Parathyroid adenoma (tissue), 2 donors: ENCODE results near the gene SPPL3.
"Not testable (repeated sequence)": the region's sequence is repeated elsewhere in the genome, so short reads cannot be mapped to it uniquely, and the experiment has no call there.

Experiments used
- H2AFZ ChIP-seq: fragments of 300-600 bp; sonication (generic); one replicate; pipeline ENCODE4 v1.7.0; 2017; ENCODE audit warnings: antibody characterized with exemption, mild to moderate bottlenecking
- H3K27ac ChIP-seq: fragments of 300-600 bp; sonication (generic); one replicate; pipeline ENCODE4 v1.7.0; 2017
- H3K27me3 ChIP-seq: fragments of 300-600 bp; sonication (generic); one replicate; pipeline ENCODE4 v1.7.0; 2017; ENCODE audit warnings: low read length; ENCODE audit not compliant: control insufficient read depth, insufficient read depth
- H3K36me3 ChIP-seq: fragments of 300-600 bp; sonication (generic); one replicate; pipeline ENCODE4 v1.7.0; 2017; ENCODE audit warnings: low read length; ENCODE audit not compliant: control insufficient read depth, insufficient read depth
- H3K4me1 ChIP-seq: fragments of 300-600 bp; sonication (generic); one replicate; pipeline ENCODE4 v1.7.0; 2017; ENCODE audit warnings: control low read depth
- H3K4me2 ChIP-seq: fragments of 300-600 bp; sonication (generic); one replicate; pipeline ENCODE4 v1.7.0; 2017; ENCODE audit warnings: low read length
- H3K4me3 ChIP-seq: fragments of 300-600 bp; sonication (generic); one replicate; pipeline ENCODE4 v1.7.0; 2017; ENCODE audit warnings: low read depth, low read length
- H3K79me2 ChIP-seq: fragments of 300-600 bp; sonication (generic); one replicate; pipeline ENCODE4 v1.7.0; 2017; ENCODE audit warnings: control low read depth
- H3K9ac ChIP-seq: fragments of 300-600 bp; sonication (generic); one replicate; pipeline ENCODE4 v1.7.0; 2017; ENCODE audit warnings: mild to moderate bottlenecking
- H3K9me3 ChIP-seq: fragments of 300-600 bp; sonication (generic); one replicate; pipeline ENCODE4 v1.7.0; 2017; ENCODE audit warnings: low read length; ENCODE audit not compliant: control insufficient read depth
- CTCF ChIP-seq: fragments of 300-600 bp; sonication (generic); IDR thresholded peaks from one replicate; pipeline ENCODE4 v1.7.0; 2017; ENCODE audit warnings: antibody characterized with exemption, mild to moderate bottlenecking
- donor health status: primary hyperparathyroidism.

SPPL3 gene

GRCh38 chr12:120844297-120844696 is 59.9 kb downstream of the SPPL3 start:
- Histone ChIP-seq H3K4me2 (no peak overlapping the region), H3K27ac (no peak overlapping the region), H3K4me1 (peaks cover 28% of the 10 kb centered on the region), H3K9me3 (no peaks in the 10 kb centered on the region), H3K4me3 (no peak overlapping the region), H3K36me3 (no peaks in the 10 kb centered on the region), H3K27me3 (no peaks in the 10 kb centered on the region), H2AFZ (no peak overlapping the region), H3K9ac (no peak overlapping the region), H3K79me2 (peaks cover 65% of the 10 kb centered on the region)
- no peak for TF ChIP-seq CTCF

DNA sequence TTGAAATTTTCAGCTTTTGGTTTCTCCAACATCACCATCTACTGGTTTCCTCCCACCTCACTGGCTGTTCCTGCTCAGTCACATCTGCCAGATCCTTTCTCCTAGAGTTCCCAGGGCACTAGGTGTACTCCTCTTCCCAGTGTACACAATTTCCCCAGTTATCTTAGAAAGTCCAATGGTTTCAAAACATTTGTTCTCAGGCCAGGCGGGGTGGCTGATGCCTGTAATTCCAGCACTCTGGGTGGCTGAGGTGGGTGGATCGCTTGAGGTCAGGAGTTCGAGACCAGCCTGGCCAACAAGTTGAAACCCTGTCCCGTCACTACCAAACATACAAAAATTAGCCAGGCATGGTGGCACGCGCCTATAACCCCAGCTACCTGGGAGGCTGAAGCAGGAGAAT is 60.7 kb downstream of the SPPL3 start:
- no peak overlapping the region for H3K4me2 ChIP-seq
- H3K4me3 ChIP-seq: no peak overlapping the region
- H2AFZ ChIP-seq: no peak overlapping the region
- no peaks in the 10 kb centered on the region for H3K36me3 ChIP-seq
- no peak overlapping the region for H3K27ac ChIP-seq
- H3K9ac ChIP-seq: no peak overlapping the region
- peaks cover 28% of the 10 kb centered on the region for H3K4me1 ChIP-seq
- TF ChIP-seq CTCF: no peak
- H3K27me3 ChIP-seq: no peaks in the 10 kb centered on the region
- peaks cover 61% of the 10 kb centered on the region for H3K79me2 ChIP-seq
- no peaks in the 10 kb centered on the region for H3K9me3 ChIP-seq

- Histone ChIP-seq H3K9ac (no peak overlapping the region), H3K9me3 (no peaks in the 10 kb centered on the region), H3K4me3 (no peak overlapping the region), H3K36me3 (no peaks in the 10 kb centered on the region), H3K79me2 (peaks cover 62% of the 10 kb centered on the region), H3K4me2 (no peak overlapping the region), H2AFZ (no peak overlapping the region), H3K4me1 (peaks cover 22% of the 10 kb centered on the region), H3K27me3 (no peaks in the 10 kb centered on the region), H3K27ac (no peak overlapping the region)
- TF ChIP-seq CTCF: no peak
Measured at GRCh38 chr12:120842595-120842994, 61.6 kb downstream of the SPPL3 start.

DNA sequence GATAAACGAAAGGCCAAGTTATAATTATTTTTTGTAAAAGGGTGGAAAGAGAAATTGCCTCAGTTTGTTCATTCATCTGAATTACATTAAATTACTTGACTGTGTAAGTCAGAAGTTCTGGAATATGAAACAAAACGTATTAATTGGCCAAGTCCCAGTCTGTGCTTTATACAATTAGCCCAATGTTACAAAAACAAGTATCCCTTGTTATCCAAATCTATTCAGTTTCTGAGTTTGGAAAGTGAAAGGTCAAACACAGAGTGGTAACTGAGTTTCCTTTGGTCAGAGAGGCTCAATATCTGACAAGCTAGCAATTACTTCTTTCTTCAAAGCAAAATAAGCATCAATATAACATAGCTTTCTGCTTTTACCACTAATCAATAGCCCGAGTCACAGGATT is 62.6 kb downstream of the SPPL3 start:
- Histone ChIP-seq H3K27me3 (no peaks in the 10 kb centered on the region), H2AFZ (no peak overlapping the region), H3K9me3 (no peaks in the 10 kb centered on the region), H3K4me2 (no peak overlapping the region), H3K9ac (no peak overlapping the region), H3K79me2 (peaks cover 59% of the 10 kb centered on the region), H3K36me3 (no peaks in the 10 kb centered on the region), H3K27ac (no peak overlapping the region), H3K4me1 (peaks cover 17% of the 10 kb centered on the region), H3K4me3 (no peak overlapping the region)
- no peak for TF ChIP-seq CTCF

- Histone ChIP-seq H3K4me2 (no peak overlapping the region), H3K9me3 (no peaks in the 10 kb centered on the region), H3K4me1 (peaks cover 18% of the 10 kb centered on the region), H2AFZ (no peak overlapping the region), H3K4me3 (no peak overlapping the region), H3K27me3 (no peaks in the 10 kb centered on the region), H3K9ac (no peak overlapping the region), H3K79me2 (peaks cover 50% of the 10 kb centered on the region), H3K27ac (no peak overlapping the region), H3K36me3 (no peaks in the 10 kb centered on the region)
- TF ChIP-seq CTCF: no peak
Measured at GRCh38 chr12:120839503-120839902, 64.7 kb downstream of the SPPL3 start.

DNA sequence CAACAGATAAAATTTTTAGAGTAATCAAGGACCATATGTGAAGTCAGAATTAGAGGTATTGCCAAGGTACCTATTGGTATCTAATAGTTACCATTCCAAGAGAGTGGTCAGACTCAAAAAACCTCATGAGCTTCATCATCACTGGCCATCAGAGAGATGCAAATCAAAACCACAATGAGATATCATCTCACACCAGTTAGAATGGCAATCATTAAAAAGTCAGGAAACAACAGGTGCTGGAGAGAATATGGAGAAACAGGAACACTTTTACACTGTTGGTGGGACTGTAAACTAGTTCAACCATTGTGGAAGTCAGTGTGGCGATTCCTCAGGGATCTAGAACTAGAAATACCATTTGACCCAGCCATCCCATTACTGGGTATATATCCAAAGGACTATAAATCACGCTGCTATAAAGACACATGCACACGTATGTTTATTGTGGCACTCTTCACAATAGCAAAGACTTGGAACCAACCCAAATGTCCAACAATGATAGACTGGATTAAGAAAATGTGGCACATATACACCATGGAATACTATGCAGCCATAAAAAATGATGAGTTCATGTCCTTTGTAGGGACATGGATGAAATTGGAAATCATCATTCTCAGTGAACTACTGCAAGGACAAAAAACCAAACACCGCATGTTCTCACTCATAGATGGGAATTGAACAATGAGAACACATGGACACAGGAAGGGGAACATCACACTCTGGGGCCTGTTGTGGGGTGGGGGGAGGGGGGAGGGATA is 65.4 kb downstream of the SPPL3 start:
- not testable (repeated sequence) for H3K27me3 ChIP-seq, H3K36me3 ChIP-seq, H3K27ac ChIP-seq, H3K9ac ChIP-seq, H3K9me3 ChIP-seq, H2AFZ ChIP-seq, H3K4me2 ChIP-seq, H3K4me3 ChIP-seq
- Histone ChIP-seq H3K79me2 (peaks cover 43% of the 10 kb centered on the region), H3K4me1 (peaks cover 11% of the 10 kb centered on the region)
